Measurements from ENCODE around the gene DTD1. TPM values are rescaled to one million over a fixed set of nuclear protein-coding genes. Genes with fewer than 3 reads are reported as not detected.
A peak's percentile ranks its signal among the peaks of the same experiment; 100 is the strongest.

DTD1 gene
- total RNA-seq, 1 experiment from 2014 or later, result 66.2 TPM

- H3K36me3 ChIP-seq, result no peaks in the 10 kb centered on the region
- no peak for DNase-seq
- no peak overlapping the region for H3K4me3 ChIP-seq
- H3K4me1 ChIP-seq, result no peaks in the 10 kb centered on the region
- H3K9me3 ChIP-seq (replicated peaks), result no peaks in the 10 kb centered on the region
- no peak overlapping the region for H3K27ac ChIP-seq
- no peaks in the 10 kb centered on the region for H3K27me3 ChIP-seq
These were observed 106.2 kb downstream of the DTD1 start for GRCh38 chr20:18694071-18694470.

GRCh38 chr20:18695175-18695574 lies 107.3 kb downstream of the DTD1 start:
- Histone ChIP-seq H3K27ac (no peak overlapping the region), H3K4me3 (no peak overlapping the region), H3K36me3 (no peaks in the 10 kb centered on the region), H3K4me1 (no peaks in the 10 kb centered on the region), H3K27me3 (no peaks in the 10 kb centered on the region), H3K9me3 (replicated peaks) (no peaks in the 10 kb centered on the region)
- no peak for DNase-seq

- Histone ChIP-seq H3K27me3 (no peaks in the 10 kb centered on the region), H3K36me3 (no peaks in the 10 kb centered on the region), H3K4me1 (no peaks in the 10 kb centered on the region), H3K9me3 (replicated peaks) (no peaks in the 10 kb centered on the region), H3K27ac (no peak overlapping the region), H3K4me3 (no peak overlapping the region)
- DNase-seq, result no peak
These were observed 111.0 kb downstream of the DTD1 start for GRCh38 chr20:18698735-18699380.

- no peaks in the 10 kb centered on the region for H3K9me3 ChIP-seq (replicated peaks)
- H3K4me1 ChIP-seq, result peaks cover 14% of the 10 kb centered on the region
- H3K36me3 ChIP-seq, result no peaks in the 10 kb centered on the region
- no peak overlapping the region for H3K4me3 ChIP-seq
- no peaks in the 10 kb centered on the region for H3K27me3 ChIP-seq
- DNase-seq, result no peak
- H3K27ac ChIP-seq, result no peak overlapping the region
These were observed 114.1 kb downstream of the DTD1 start for GRCh38 chr20:18701969-18702368.

- Histone ChIP-seq H3K4me3 (no peak overlapping the region), H3K27me3 (no peaks in the 10 kb centered on the region), H3K36me3 (no peaks in the 10 kb centered on the region), H3K4me1 (peaks cover 14% of the 10 kb centered on the region), H3K9me3 (replicated peaks) (no peaks in the 10 kb centered on the region), H3K27ac (no peak overlapping the region)
- no peak for DNase-seq
These were observed 114.9 kb downstream of the DTD1 start for GRCh38 chr20:18702736-18703135.

- H3K27me3 ChIP-seq, result no peaks in the 10 kb centered on the region
- peak; percentile 39 to 45 for DNase-seq
- H3K4me3 ChIP-seq, result no peak overlapping the region
- H3K36me3 ChIP-seq, result no peaks in the 10 kb centered on the region
- no peaks in the 10 kb centered on the region for H3K9me3 ChIP-seq (replicated peaks)
- peak overlapping the region; percentile 46 for H3K27ac ChIP-seq
- H3K4me1 ChIP-seq, result peaks cover 14% of the 10 kb centered on the region
These were observed 117.6 kb downstream of the DTD1 start for GRCh38 chr20:18705490-18705889.

- Histone ChIP-seq H3K36me3 (no peaks in the 10 kb centered on the region), H3K4me3 (no peak overlapping the region), H3K27ac (peak overlapping the region; percentile 46), H3K4me1 (peaks cover 14% of the 10 kb centered on the region), H3K27me3 (no peaks in the 10 kb centered on the region), H3K9me3 (replicated peaks) (no peaks in the 10 kb centered on the region)
- peak; percentile 39 to 47 for DNase-seq
These were observed 118.1 kb downstream of the DTD1 start for GRCh38 chr20:18705910-18706309.

- Histone ChIP-seq H3K4me1 (no peaks in the 10 kb centered on the region), H3K27me3 (no peaks in the 10 kb centered on the region), H3K36me3 (no peaks in the 10 kb centered on the region), H3K4me3 (no peak overlapping the region), H3K9me3 (replicated peaks) (no peaks in the 10 kb centered on the region), H3K27ac (no peak overlapping the region)
- no peak for DNase-seq
These were observed 124.3 kb downstream of the DTD1 start for GRCh38 chr20:18712131-18712530.

- H3K4me3 ChIP-seq, result no peak overlapping the region
- no peaks in the 10 kb centered on the region for H3K9me3 ChIP-seq (replicated peaks)
- no peaks in the 10 kb centered on the region for H3K36me3 ChIP-seq
- H3K4me1 ChIP-seq, result no peaks in the 10 kb centered on the region
- H3K27ac ChIP-seq, result no peak overlapping the region
- DNase-seq, result no peak
- H3K27me3 ChIP-seq, result no peaks in the 10 kb centered on the region
These were observed 125.0 kb downstream of the DTD1 start for GRCh38 chr20:18712882-18713281.

- DNase-seq, result no peak
- H3K36me3 ChIP-seq, result no peaks in the 10 kb centered on the region
- no peak overlapping the region for H3K27ac ChIP-seq
- no peaks in the 10 kb centered on the region for H3K27me3 ChIP-seq
- 0 out of 2 replicates have a peak, but pooled peaks cover 5% of the 10 kb centered on the region for H3K4me1 ChIP-seq
- H3K4me3 ChIP-seq, result no peak overlapping the region
- no peaks in the 10 kb centered on the region for H3K9me3 ChIP-seq (replicated peaks)
These were observed 127.7 kb downstream of the DTD1 start for GRCh38 chr20:18715564-18715963.

- Histone ChIP-seq H3K27ac (no peak overlapping the region), H3K4me1 (0 out of 2 replicates have a peak, but pooled peaks cover 5% of the 10 kb centered on the region), H3K36me3 (no peaks in the 10 kb centered on the region), H3K9me3 (replicated peaks) (no peaks in the 10 kb centered on the region), H3K4me3 (no peak overlapping the region), H3K27me3 (no peaks in the 10 kb centered on the region)
- no peak for DNase-seq
These were observed 129.2 kb downstream of the DTD1 start for GRCh38 chr20:18717062-18717461.

- no peak for DNase-seq
- no peaks in the 10 kb centered on the region for H3K9me3 ChIP-seq (replicated peaks)
- no peaks in the 10 kb centered on the region for H3K36me3 ChIP-seq
- no peak overlapping the region for H3K4me3 ChIP-seq
- H3K27me3 ChIP-seq, result no peaks in the 10 kb centered on the region
- 0 out of 2 replicates have a peak, but pooled peaks cover 5% of the 10 kb centered on the region for H3K4me1 ChIP-seq
- H3K27ac ChIP-seq, result no peak overlapping the region
These were observed 130.3 kb downstream of the DTD1 start for GRCh38 chr20:18718129-18718528.

- Histone ChIP-seq H3K4me1 (0 out of 2 replicates have a peak, but pooled peaks cover 5% of the 10 kb centered on the region), H3K9me3 (replicated peaks) (no peaks in the 10 kb centered on the region), H3K27me3 (no peaks in the 10 kb centered on the region), H3K27ac (no peak overlapping the region), H3K36me3 (no peaks in the 10 kb centered on the region), H3K4me3 (no peak overlapping the region)
- DNase-seq, result peak; percentile 71
These were observed 131.6 kb downstream of the DTD1 start for GRCh38 chr20:18719426-18719825.

GRCh38 chr20:18721551-18722115 lies 133.8 kb downstream of the DTD1 start:
- Histone ChIP-seq H3K36me3 (no peaks in the 10 kb centered on the region), H3K4me1 (0 out of 2 replicates have a peak, but pooled peaks cover 5% of the 10 kb centered on the region), H3K4me3 (no peak overlapping the region), H3K9me3 (replicated peaks) (no peaks in the 10 kb centered on the region), H3K27me3 (no peaks in the 10 kb centered on the region), H3K27ac (no peak overlapping the region)
- no peak for DNase-seq

GRCh38 chr20:18722371-18722770 lies 134.5 kb downstream of the DTD1 start:
- no peaks in the 10 kb centered on the region for H3K9me3 ChIP-seq (replicated peaks)
- H3K27me3 ChIP-seq, result no peaks in the 10 kb centered on the region
- no peak for DNase-seq
- no peak overlapping the region for H3K27ac ChIP-seq
- H3K4me3 ChIP-seq, result no peak overlapping the region
- 0 out of 2 replicates have a peak, but pooled peaks cover 5% of the 10 kb centered on the region for H3K4me1 ChIP-seq
- no peaks in the 10 kb centered on the region for H3K36me3 ChIP-seq

GRCh38 chr20:18724077-18724476 lies 136.2 kb downstream of the DTD1 start:
- H3K27ac ChIP-seq, result no peak overlapping the region
- no peak overlapping the region for H3K4me3 ChIP-seq
- no peaks in the 10 kb centered on the region for H3K27me3 ChIP-seq
- H3K4me1 ChIP-seq, result 0 out of 2 replicates have a peak, but pooled peaks cover 2% of the 10 kb centered on the region
- H3K9me3 ChIP-seq (replicated peaks), result no peaks in the 10 kb centered on the region
- DNase-seq, result no peak
- H3K36me3 ChIP-seq, result no peaks in the 10 kb centered on the region

All from SJCRH30 (cell line).